ENCODE data around the gene GYG2. TPM values are rescaled to one million over a fixed set of nuclear protein-coding genes. Genes with fewer than 3 reads are reported as not detected.

The GYG2 gene
- total RNA-seq, 1 donor from 2014 or later = 44.4 TPM

- H3K27ac ChIP-seq = no peak overlapping the region
- no peaks in the 10 kb centered on the region for H3K27me3 ChIP-seq
- peaks cover 2% of the 10 kb centered on the region for H3K27me3 Mint-ChIP-seq (ENCODE audit: insufficient read depth, low read depth)
- H3K4me2 ChIP-seq = no peak overlapping the region
- peaks cover 25% of the 10 kb centered on the region for H3K9me3 Mint-ChIP-seq
- H3K27ac Mint-ChIP-seq = no peak overlapping the region
- H3K4me3 ChIP-seq = no peak overlapping the region
- peaks cover 42% of the 10 kb centered on the region for H3K36me3 Mint-ChIP-seq
- H3K4me3 Mint-ChIP-seq = no peak overlapping the region
- H3K79me2 ChIP-seq (ENCODE audit: low read depth) = no peaks in the 10 kb centered on the region
- H3K36me3 ChIP-seq = no peaks in the 10 kb centered on the region
- H2AFZ ChIP-seq (replicated peaks) = no peak overlapping the region
- DNase-seq (ENCODE audit: low spot score) = no peak
- no peaks in the 10 kb centered on the region for H3F3A ChIP-seq (ENCODE audit: low read depth)
- H3K4me1 ChIP-seq = no peaks in the 10 kb centered on the region
- TF ChIP-seq CTCF (IDR thresholded peaks at IDR 0.05) = no peak
- no peaks in the 10 kb centered on the region for H4K20me1 ChIP-seq (ENCODE audit: low read depth)
- no peaks in the 10 kb centered on the region for H3K9me3 ChIP-seq (ENCODE audit: low read depth)
- H3K4me1 Mint-ChIP-seq = peaks cover 4% of the 10 kb centered on the region
- H3K9ac ChIP-seq = no peak overlapping the region
These were observed 78.6 kb downstream of the GYG2 start for GRCh38 chrX:2907295-2907694.

GRCh38 chrX:2908125-2908685 is 79.5 kb downstream of the GYG2 start:
- Mint-ChIP-seq H3K36me3 (peaks cover 38% of the 10 kb centered on the region), H3K27ac (no peak overlapping the region)
- no peaks in the 10 kb centered on the region for H3K36me3 ChIP-seq

GRCh38 chrX:2910109-2910508 is 81.4 kb downstream of the GYG2 start:
- Histone ChIP-seq H3K4me2 (no peak overlapping the region), H3K4me1 (peaks cover 10% of the 10 kb centered on the region), H3K27ac (no peak overlapping the region), H4K20me1 (ENCODE audit: low read depth) (no peaks in the 10 kb centered on the region), H3K9me3 (ENCODE audit: low read depth) (no peaks in the 10 kb centered on the region), H3K36me3 (no peaks in the 10 kb centered on the region), H3K79me2 (ENCODE audit: low read depth) (no peaks in the 10 kb centered on the region), H3K4me3 (no peak overlapping the region), H3K9ac (no peak overlapping the region), H3F3A (ENCODE audit: low read depth) (no peaks in the 10 kb centered on the region), H3K27me3 (no peaks in the 10 kb centered on the region), H2AFZ (replicated peaks) (no peak overlapping the region)
- Mint-ChIP-seq H3K4me1 (peaks cover 16% of the 10 kb centered on the region), H3K36me3 (peaks cover 34% of the 10 kb centered on the region), H3K9me3 (peaks cover 4% of the 10 kb centered on the region), H3K4me3 (no peak overlapping the region), H3K27ac (no peak overlapping the region), H3K27me3 (ENCODE audit: insufficient read depth, low read depth) (no peaks in the 10 kb centered on the region)
- no peak for DNase-seq (ENCODE audit: low spot score)
- no peak for TF ChIP-seq EZH2phosphoT487 (IDR thresholded peaks at IDR 0.05)
- no peak for TF ChIP-seq CTCF (IDR thresholded peaks at IDR 0.05)
- TF ChIP-seq EZH2 (IDR thresholded peaks at IDR 0.05) = no peak

More at GRCh38 chrX:2908125-2908685, 79.5 kb downstream of the GYG2 start:
- no peaks in the 10 kb centered on the region for H3K27me3 ChIP-seq
- no peak overlapping the region for H2AFZ ChIP-seq (replicated peaks)
- peaks cover 19% of the 10 kb centered on the region for H3K9me3 Mint-ChIP-seq
- no peaks in the 10 kb centered on the region for H3K9me3 ChIP-seq (ENCODE audit: low read depth)
- H3K4me1 Mint-ChIP-seq = peaks cover 9% of the 10 kb centered on the region
- H3K4me3 Mint-ChIP-seq = no peak overlapping the region
- H3F3A ChIP-seq (ENCODE audit: low read depth) = no peaks in the 10 kb centered on the region
- TF ChIP-seq CTCF (IDR thresholded peaks at IDR 0.05) = no peak
- no peak for DNase-seq (ENCODE audit: low spot score)
- H3K4me3 ChIP-seq = no peak overlapping the region
- H3K4me2 ChIP-seq = no peak overlapping the region
- peaks cover 2% of the 10 kb centered on the region for H3K4me1 ChIP-seq
- H3K27me3 Mint-ChIP-seq (ENCODE audit: insufficient read depth, low read depth) = no peaks in the 10 kb centered on the region
- no peaks in the 10 kb centered on the region for H3K79me2 ChIP-seq (ENCODE audit: low read depth)
- no peak overlapping the region for H3K27ac ChIP-seq
- no peaks in the 10 kb centered on the region for H4K20me1 ChIP-seq (ENCODE audit: low read depth)
- H3K9ac ChIP-seq = no peak overlapping the region

Data from neural progenitor cell (in vitro differentiated cells).